Endothelial cell of umbilical vein (primary cell): Measurements from ENCODE around the gene C2orf42. TPM values are rescaled to one million over a fixed set of nuclear protein-coding genes. Genes with fewer than 3 reads are reported as not detected.

ENCODE experiments used
- BruUV-seq: library from RNA; stranded (reverse); fragments of 400-500 nt; replicated peaks from 2 replicates; lab custom pipeline; 2021; lab: Mats Ljungman, UMichigan
- CTCF ChIA-PET: fragments of 300-600, 350-600 bp; sonication (Branson Sonifier 250); formaldehyde crosslinking; loops from one replicate; lab custom pipeline; 2021; ENCODE audit warnings: antibody characterized with exemption, inconsistent platforms; lab: Charles Lee
- POLR2A ChIA-PET: fragments of 300-600, 350-600 bp; sonication (Branson Sonifier 250); formaldehyde crosslinking; loops from one replicate; lab custom pipeline; 2021; ENCODE audit warnings: antibody characterized with exemption, inconsistent platforms; lab: Charles Lee
- DNase-seq: peaks from one replicate; pipeline ENCODE4 v3.0.0-alpha.2; 2011; ENCODE audit warnings: low read depth, low spot score
- FAIRE-seq: peaks from 2 replicates; lab custom pipeline; 2011; peaks lifted over from hg19 to GRCh38; lab: Jason Lieb, UNC
- H2AFZ ChIP-seq: 2 replicates; pipeline ENCODE4 v1.6.0; 2012; ENCODE audit warnings: low read depth, low read length, control low read depth, inconsistent platforms
- H3K27ac ChIP-seq: 2 replicates; pipeline ENCODE4 v1.5.1; 2011; ENCODE audit warnings: low read depth, mild to moderate bottlenecking, control low read depth, low read length, moderate library complexity; ENCODE audit not compliant: insufficient read depth
- H3K27me3 ChIP-seq, 2 experiments: 2 replicates each; pipeline versions ENCODE4 v1.6.0 to v1.6.1; 2011; ENCODE audit warnings: low read length in 2 of 2, mixed read lengths in 1 of 2; ENCODE audit not compliant: control insufficient read depth in 2 of 2, insufficient read depth in 2 of 2
- H3K36me3 ChIP-seq, 2 experiments: 2 replicates in 1 of 2; 3 replicates in 1 of 2; pipeline ENCODE4 v1.5.1; 2011; ENCODE audit warnings: low read length in 2 of 2, mild to moderate bottlenecking in 1 of 2, moderate library complexity in 1 of 2; ENCODE audit not compliant: control insufficient read depth in 2 of 2, insufficient read depth in 2 of 2; ENCODE audit errors: extremely low read depth in 1 of 2
- H3K4me1 ChIP-seq: 3 replicates; pipeline ENCODE4 v1.5.1; 2011; ENCODE audit warnings: mild to moderate bottlenecking, low read length; ENCODE audit not compliant: control insufficient read depth, insufficient read depth; ENCODE audit errors: extremely low read depth
- H3K4me2 ChIP-seq: 2 replicates; pipeline ENCODE4 v1.6.1; 2011; ENCODE audit warnings: low read length, control low read depth, mixed read lengths; ENCODE audit not compliant: insufficient read depth
- H3K4me3 ChIP-seq, 3 experiments: fragments of 200-600 bp in 1 of 3; sonication (generic), shearing (Covaris generic) in 1 of 3; replicated peaks in 1 of 3; 2 replicates each; pipeline ENCODE4 v1.5.1; 2011 to 2016; ENCODE audit warnings: control low read depth in 3 of 3, low read length in 3 of 3, mild to moderate bottlenecking in 2 of 3, inconsistent platforms in 1 of 3, low read depth in 1 of 3, moderate library complexity in 1 of 3; ENCODE audit not compliant: insufficient read depth in 1 of 3
- H3K79me2 ChIP-seq: 2 replicates; pipeline ENCODE4 v1.6.0; 2012; ENCODE audit warnings: low read length, inconsistent platforms; ENCODE audit not compliant: control insufficient read depth, insufficient read depth
- H3K9ac ChIP-seq: replicated peaks from 2 replicates; pipeline ENCODE3; 2011; ENCODE audit warnings: low read length, control low read depth; ENCODE audit not compliant: insufficient read depth; ENCODE audit errors: extremely low read depth
- H3K9me1 ChIP-seq: replicated peaks from 3 replicates; pipeline ENCODE4 v1.6.0; 2011; ENCODE audit warnings: mild to moderate bottlenecking, low read length; ENCODE audit not compliant: control insufficient read depth, insufficient read depth; ENCODE audit errors: extremely low read depth
- H3K9me3 ChIP-seq: replicated peaks from 2 replicates; pipeline ENCODE4 v1.5.1; 2012; ENCODE audit warnings: low read length, inconsistent platforms; ENCODE audit not compliant: control insufficient read depth, insufficient read depth
- H4K20me1 ChIP-seq: replicated peaks from 2 replicates; pipeline ENCODE3; 2011; ENCODE audit warnings: mild to moderate bottlenecking, low read length; ENCODE audit not compliant: control insufficient read depth, insufficient read depth; ENCODE audit errors: extremely low read depth
- EZH2 ChIP-seq: IDR thresholded peaks from 2 replicates; pipeline ENCODE4 v1.6.1; 2012; ENCODE audit warnings: borderline replicate concordance, low read depth, mild to moderate bottlenecking, moderate library complexity, low read length, inconsistent platforms; ENCODE audit not compliant: severe bottlenecking
- FOS ChIP-seq: IDR thresholded peaks from 2 replicates; pipeline ENCODE4 v1.6.1; 2011; ENCODE audit warnings: mild to moderate bottlenecking, low read length, moderate library complexity, borderline replicate concordance; ENCODE audit not compliant: insufficient read depth
- GATA2 ChIP-seq: IDR thresholded peaks from 2 replicates; pipeline ENCODE4 v1.7.0; 2011; ENCODE audit warnings: low read depth, mild to moderate bottlenecking, moderate library complexity, mixed read lengths, low read length; ENCODE audit not compliant: insufficient read length, insufficient read depth
- JUN ChIP-seq: IDR thresholded peaks from 2 replicates; pipeline ENCODE4 v1.6.1; 2011; ENCODE audit warnings: borderline replicate concordance, low read depth; ENCODE audit not compliant: insufficient read length, insufficient read depth
- MAX ChIP-seq: IDR thresholded peaks from 2 replicates; pipeline ENCODE4 v1.6.1; 2011; ENCODE audit not compliant: insufficient read depth, insufficient read length
- MYC ChIP-seq: IDR thresholded peaks from one replicate; pipeline ENCODE4 v1.6.1; 2011; ENCODE audit warnings: mild to moderate bottlenecking, low read depth, low read length
- POLR2A ChIP-seq: IDR thresholded peaks from 2 replicates; pipeline ENCODE4 v1.6.1; 2012; ENCODE audit warnings: low read depth, mild to moderate bottlenecking, control low read depth, low read length
- POLR2AphosphoS5 ChIP-seq: IDR thresholded peaks from 2 replicates; pipeline ENCODE4 v1.6.1; 2012; ENCODE audit warnings: low read depth, mild to moderate bottlenecking, control low read depth, low read length, moderate library complexity; ENCODE audit not compliant: insufficient read depth
- dilution Hi-C: fragments of 300-500 bp; cut with MboI; formaldehyde crosslinking; loops from one replicate; pipeline ENCODE4 v1.15.0; 2019; ENCODE audit warnings: low sequenced_read_pairs; ENCODE audit not compliant: extremely low pct_ligation_motif_present
- intact Hi-C: fragments of 100-400 bp; cut with micrococcal nuclease; formaldehyde crosslinking; loops from one replicate; pipeline ENCODE4 v1.10.0; 2022
- polyA plus RNA-seq, 4 experiments: library from polyadenylated mRNA; depleted of rRNA in 3 of 4; stranded (reverse) in 3 of 4; unstranded in 1 of 4; fragments of >200 nt; gene quantifications; 2 replicates each; pipeline versions ENCODE4 v1.2.1 to v1.2.3, GENCODE V29; 2011 to 2012; ENCODE audit warnings: missing spikeins in 1 of 4
- total RNA-seq: library from RNA; stranded (reverse); gene quantifications from 2 replicates; pipeline ENCODE4 v1.2.3, GENCODE V29; 2021
- TF ChIP-seq, protein P1 (sequence below), 2 donors: IDR thresholded peaks; 1 replicate in 1 of 2; 2 replicates in 1 of 2; pipeline ENCODE4 v1.5.1; 2011; ENCODE audit warnings: low read length in 2 of 2, mild to moderate bottlenecking in 2 of 2, moderate library complexity in 2 of 2, control low read depth in 1 of 2, inconsistent platforms in 1 of 2, low read depth in 1 of 2; ENCODE audit not compliant: insufficient read depth in 1 of 2; ENCODE audit errors: extremely low read depth in 1 of 2

Gene C2orf42
- total and polyA plus RNA-seq, 2 donors (not counting 3 experiments of a cell fraction or from before 2014, with no cell fraction given): 7.9 to 13.1 TPM

GRCh38 chr2:70182689-70183088 lies 8.1 kb downstream of the C2orf42 start:
- dilution Hi-C loops: no loop called here
- Histone ChIP-seq H3K4me1 (no peaks in the 10 kb centered on the region), H3K4me2 (no peak overlapping the region), H3K9ac (no peak overlapping the region), H3K27me3 (no peaks in the 10 kb centered on the region), H3K4me3 (no peak overlapping the region), H3K27ac (no peak overlapping the region), H3K79me2 (no peaks in the 10 kb centered on the region), H3K36me3 (peaks cover 0 to 2% of the 10 kb centered on the region in 2 experiments), H3K9me1 (no peaks in the 10 kb centered on the region), H3K9me3 (no peaks in the 10 kb centered on the region), H2AFZ (no peak overlapping the region), H4K20me1 (no peaks in the 10 kb centered on the region)
- DNase-seq (no peak), FAIRE-seq (no peak)
- intact Hi-C loops: no loop called here
- ChIA-PET POLR2A (no interaction called here), CTCF (interaction anchor here (1.5 kb wide), 1 partner anchor 8 kb away, joined by 7 read pairs; the partner anchor contains the start of gene C2orf42)
- no TSS peak for BruUV-seq
- TF ChIP-seq, protein P1, sequence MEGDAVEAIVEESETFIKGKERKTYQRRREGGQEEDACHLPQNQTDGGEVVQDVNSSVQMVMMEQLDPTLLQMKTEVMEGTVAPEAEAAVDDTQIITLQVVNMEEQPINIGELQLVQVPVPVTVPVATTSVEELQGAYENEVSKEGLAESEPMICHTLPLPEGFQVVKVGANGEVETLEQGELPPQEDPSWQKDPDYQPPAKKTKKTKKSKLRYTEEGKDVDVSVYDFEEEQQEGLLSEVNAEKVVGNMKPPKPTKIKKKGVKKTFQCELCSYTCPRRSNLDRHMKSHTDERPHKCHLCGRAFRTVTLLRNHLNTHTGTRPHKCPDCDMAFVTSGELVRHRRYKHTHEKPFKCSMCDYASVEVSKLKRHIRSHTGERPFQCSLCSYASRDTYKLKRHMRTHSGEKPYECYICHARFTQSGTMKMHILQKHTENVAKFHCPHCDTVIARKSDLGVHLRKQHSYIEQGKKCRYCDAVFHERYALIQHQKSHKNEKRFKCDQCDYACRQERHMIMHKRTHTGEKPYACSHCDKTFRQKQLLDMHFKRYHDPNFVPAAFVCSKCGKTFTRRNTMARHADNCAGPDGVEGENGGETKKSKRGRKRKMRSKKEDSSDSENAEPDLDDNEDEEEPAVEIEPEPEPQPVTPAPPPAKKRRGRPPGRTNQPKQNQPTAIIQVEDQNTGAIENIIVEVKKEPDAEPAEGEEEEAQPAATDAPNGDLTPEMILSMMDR (IDR thresholded peaks at IDR 0.05; ENCODE audit: extremely low read depth in 1 of 2, insufficient read depth in 1 of 2, low read depth in 1 of 2, low read length in 2 of 2): no peak
- TF ChIP-seq POLR2AphosphoS5 (no peak), GATA2 (no peak), MYC (no peak), EZH2 (no peak), MAX (no peak), FOS (no peak), POLR2A (no peak), JUN (no peak)
